ENCODE results near the gene SZT2.
"Not testable (repeated sequence)": the region's sequence is repeated elsewhere in the genome, so short reads cannot be mapped to it uniquely, and the experiment has no call there.

- TF ChIP-seq, protein P1, sequence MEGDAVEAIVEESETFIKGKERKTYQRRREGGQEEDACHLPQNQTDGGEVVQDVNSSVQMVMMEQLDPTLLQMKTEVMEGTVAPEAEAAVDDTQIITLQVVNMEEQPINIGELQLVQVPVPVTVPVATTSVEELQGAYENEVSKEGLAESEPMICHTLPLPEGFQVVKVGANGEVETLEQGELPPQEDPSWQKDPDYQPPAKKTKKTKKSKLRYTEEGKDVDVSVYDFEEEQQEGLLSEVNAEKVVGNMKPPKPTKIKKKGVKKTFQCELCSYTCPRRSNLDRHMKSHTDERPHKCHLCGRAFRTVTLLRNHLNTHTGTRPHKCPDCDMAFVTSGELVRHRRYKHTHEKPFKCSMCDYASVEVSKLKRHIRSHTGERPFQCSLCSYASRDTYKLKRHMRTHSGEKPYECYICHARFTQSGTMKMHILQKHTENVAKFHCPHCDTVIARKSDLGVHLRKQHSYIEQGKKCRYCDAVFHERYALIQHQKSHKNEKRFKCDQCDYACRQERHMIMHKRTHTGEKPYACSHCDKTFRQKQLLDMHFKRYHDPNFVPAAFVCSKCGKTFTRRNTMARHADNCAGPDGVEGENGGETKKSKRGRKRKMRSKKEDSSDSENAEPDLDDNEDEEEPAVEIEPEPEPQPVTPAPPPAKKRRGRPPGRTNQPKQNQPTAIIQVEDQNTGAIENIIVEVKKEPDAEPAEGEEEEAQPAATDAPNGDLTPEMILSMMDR (conservative IDR thresholded peaks at IDR 0.05; ENCODE audit: low read depth, low read length): not testable (repeated sequence)
- not testable (repeated sequence) for TF ChIP-seq POLR2A (IDR thresholded peaks at IDR 0.05; ENCODE audit: low read depth, low read length); SMC3 (IDR thresholded peaks at IDR 0.05; ENCODE audit: low read depth, low read length); RAD21 (IDR thresholded peaks at IDR 0.05; ENCODE audit: low read length); CEBPB (IDR thresholded peaks at IDR 0.05; ENCODE audit: low read depth, low read length); RCOR1 (IDR thresholded peaks at IDR 0.05; ENCODE audit: insufficient replicate concordance, low read length); FOS (IDR thresholded peaks at IDR 0.05; ENCODE audit: low read depth, low read length); MAFK (IDR thresholded peaks at IDR 0.05; ENCODE audit: low read depth, low read length); CHD1 (IDR thresholded peaks at IDR 0.05; ENCODE audit: low read depth, low read length)
- TF ChIP-seq, protein P2, sequence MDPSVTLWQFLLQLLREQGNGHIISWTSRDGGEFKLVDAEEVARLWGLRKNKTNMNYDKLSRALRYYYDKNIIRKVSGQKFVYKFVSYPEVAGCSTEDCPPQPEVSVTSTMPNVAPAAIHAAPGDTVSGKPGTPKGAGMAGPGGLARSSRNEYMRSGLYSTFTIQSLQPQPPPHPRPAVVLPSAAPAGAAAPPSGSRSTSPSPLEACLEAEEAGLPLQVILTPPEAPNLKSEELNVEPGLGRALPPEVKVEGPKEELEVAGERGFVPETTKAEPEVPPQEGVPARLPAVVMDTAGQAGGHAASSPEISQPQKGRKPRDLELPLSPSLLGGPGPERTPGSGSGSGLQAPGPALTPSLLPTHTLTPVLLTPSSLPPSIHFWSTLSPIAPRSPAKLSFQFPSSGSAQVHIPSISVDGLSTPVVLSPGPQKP (IDR thresholded peaks at IDR 0.05; ENCODE audit: borderline replicate concordance, low read depth, low read length): not testable (repeated sequence)
Observed at GRCh38 chr1:43369779-43370178, 19.9 kb upstream of the SZT2 start.
